ENCODE measurements around the gene RBM7.

DNA sequence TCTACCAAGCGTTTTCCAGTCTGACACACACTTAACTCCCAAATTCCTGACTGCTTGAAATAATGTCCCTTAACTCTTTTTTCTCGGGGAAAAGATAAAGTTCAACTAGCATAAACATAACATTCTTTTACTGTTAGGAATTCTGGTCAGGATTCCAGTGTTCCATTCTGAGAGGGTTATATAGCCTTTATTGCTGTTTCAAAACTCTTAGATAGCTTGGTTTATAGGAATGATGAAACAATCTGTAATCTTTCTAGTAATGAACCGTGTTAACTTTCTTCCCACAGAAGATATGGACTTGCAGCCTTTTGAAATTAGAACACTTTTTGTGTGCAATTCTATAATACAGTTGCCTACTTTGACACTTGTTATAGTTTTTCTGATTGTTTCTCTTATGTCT, 47.4 kb downstream of the RBM7 start:
- TF ChIP-seq, protein P1, sequence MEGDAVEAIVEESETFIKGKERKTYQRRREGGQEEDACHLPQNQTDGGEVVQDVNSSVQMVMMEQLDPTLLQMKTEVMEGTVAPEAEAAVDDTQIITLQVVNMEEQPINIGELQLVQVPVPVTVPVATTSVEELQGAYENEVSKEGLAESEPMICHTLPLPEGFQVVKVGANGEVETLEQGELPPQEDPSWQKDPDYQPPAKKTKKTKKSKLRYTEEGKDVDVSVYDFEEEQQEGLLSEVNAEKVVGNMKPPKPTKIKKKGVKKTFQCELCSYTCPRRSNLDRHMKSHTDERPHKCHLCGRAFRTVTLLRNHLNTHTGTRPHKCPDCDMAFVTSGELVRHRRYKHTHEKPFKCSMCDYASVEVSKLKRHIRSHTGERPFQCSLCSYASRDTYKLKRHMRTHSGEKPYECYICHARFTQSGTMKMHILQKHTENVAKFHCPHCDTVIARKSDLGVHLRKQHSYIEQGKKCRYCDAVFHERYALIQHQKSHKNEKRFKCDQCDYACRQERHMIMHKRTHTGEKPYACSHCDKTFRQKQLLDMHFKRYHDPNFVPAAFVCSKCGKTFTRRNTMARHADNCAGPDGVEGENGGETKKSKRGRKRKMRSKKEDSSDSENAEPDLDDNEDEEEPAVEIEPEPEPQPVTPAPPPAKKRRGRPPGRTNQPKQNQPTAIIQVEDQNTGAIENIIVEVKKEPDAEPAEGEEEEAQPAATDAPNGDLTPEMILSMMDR (IDR thresholded peaks at IDR 0.05; ENCODE audit: insufficient read depth, low read length, poor library complexity, severe bottlenecking) = no peak
- no peak for TF ChIP-seq EZH2phosphoT487 (conservative IDR thresholded peaks at IDR 0.05; ENCODE audit: low read length)
